NCI-H2107 (cell line): Measurements from ENCODE around the gene ATL1.
A peak's percentile ranks its signal among the peaks of the same experiment; 100 is the strongest.
"Not testable (repeated sequence)": the region's sequence is repeated elsewhere in the genome, so short reads cannot be mapped to it uniquely, and the experiment has no call there.

ENCODE experiments used
- DNase-seq: peaks from one replicate; lab custom pipeline; 2025; lab: John Stamatoyannopoulos, UW

Gene ATL1

GRCh38 chr14:50657753-50658152 is 97.8 kb downstream of the ATL1 start:
- DNase-seq: no peak

- no peak for DNase-seq
Observed at GRCh38 chr14:50658203-50658602, 98.3 kb downstream of the ATL1 start.

GRCh38 chr14:50659327-50659974 is 99.5 kb downstream of the ATL1 start:
- no peak for DNase-seq

GRCh38 chr14:50664579-50664978 is 104.6 kb downstream of the ATL1 start:
- DNase-seq: not testable (repeated sequence)

GRCh38 chr14:50665300-50665699 is 105.4 kb downstream of the ATL1 start:
- DNase-seq: not testable (repeated sequence)

- peak; percentile 19 for DNase-seq
Observed at GRCh38 chr14:50666772-50667683, 107.1 kb downstream of the ATL1 start.

- peak; percentile 26 for DNase-seq
Observed at GRCh38 chr14:50667684-50667995, 107.7 kb downstream of the ATL1 start.

- peak; percentile 75 for DNase-seq
Observed at GRCh38 chr14:50667996-50668825, 108.3 kb downstream of the ATL1 start, which contains the start of gene SAV1. TSS of gene SAV1 (minus strand) at chr14:50668306. CDS start at chr14:50667967, 339 bp downstream.

- DNase-seq: no peak
Observed at GRCh38 chr14:50668826-50669143, 108.8 kb downstream of the ATL1 start.

- no peak for DNase-seq
Observed at GRCh38 chr14:50669441-50669986, 109.6 kb downstream of the ATL1 start.

GRCh38 chr14:50670196-50670865 is 110.4 kb downstream of the ATL1 start:
- DNase-seq: no peak

- DNase-seq: no peak
Observed at GRCh38 chr14:50670866-50671256, 110.9 kb downstream of the ATL1 start.

GRCh38 chr14:50675597-50675996 is 115.7 kb downstream of the ATL1 start:
- no peak for DNase-seq

- no peak for DNase-seq
Observed at GRCh38 chr14:50676814-50677516, 117.0 kb downstream of the ATL1 start.

GRCh38 chr14:50677527-50678063 is 117.7 kb downstream of the ATL1 start:
- DNase-seq: no peak

- no peak for DNase-seq
Observed at GRCh38 chr14:50678163-50678562, 118.2 kb downstream of the ATL1 start.

- no peak for DNase-seq
Observed at GRCh38 chr14:50679674-50680073, 119.7 kb downstream of the ATL1 start.
